HEK293T (cell line): ENCODE data around the gene EXD2.

ENCODE experiments used
- CTCF ChIA-PET: fragments of 350-600 bp; formaldehyde crosslinking; extraction: SDS; loops from one replicate; lab custom pipeline; 2021; ENCODE audit warnings: antibody characterized with exemption, inconsistent platforms; lab: Yijun Ruan, JAX
- POLR2A ChIA-PET: fragments of 350-600 bp; formaldehyde crosslinking; extraction: SDS; loops from one replicate; lab custom pipeline; 2020; ENCODE audit warnings: antibody characterized with exemption, inconsistent platforms; lab: Yijun Ruan, JAX
- DNase-seq: peaks from one replicate; pipeline ENCODE4 v3.0.0; 2012; ENCODE audit warnings: mixed read lengths; ENCODE audit errors: extremely low spot score
- ARNT ChIP-seq: fragments of 450-650 bp; IDR thresholded peaks from 2 replicates; pipeline ENCODE4 v1.6.1; 2017; ENCODE audit warnings: mild to moderate bottlenecking
- BHLHE40 ChIP-seq: fragments of 450-650 bp; IDR thresholded peaks from 2 replicates; pipeline ENCODE4 v1.6.1; 2016; ENCODE audit warnings: mild to moderate bottlenecking, moderate library complexity, borderline replicate concordance
- CTBP1 ChIP-seq: fragments of 450-650 bp; IDR thresholded peaks from 2 replicates; pipeline ENCODE4 v1.6.1; 2016; ENCODE audit warnings: borderline replicate concordance
- ELF4 ChIP-seq: fragments of 450-650 bp; IDR thresholded peaks from 2 replicates; pipeline ENCODE4 v1.6.1; 2017; ENCODE audit warnings: antibody characterized with exemption
- FOXA1 ChIP-seq: fragments of 450-650 bp; IDR thresholded peaks from 2 replicates; pipeline ENCODE4 v1.6.1; 2016; ENCODE audit warnings: mild to moderate bottlenecking
- FOXK2 ChIP-seq: fragments of 450-650 bp; IDR thresholded peaks from 2 replicates; pipeline ENCODE4 v1.6.1; 2016; ENCODE audit warnings: mild to moderate bottlenecking
- FOXM1 ChIP-seq: fragments of 450-650 bp; IDR thresholded peaks from 2 replicates; pipeline ENCODE4 v1.6.1; 2017; ENCODE audit warnings: mild to moderate bottlenecking, borderline replicate concordance
- HDGF ChIP-seq: fragments of 450-650 bp; IDR thresholded peaks from 2 replicates; pipeline ENCODE4 v1.6.1; 2017; ENCODE audit warnings: antibody characterized with exemption, borderline replicate concordance
- L3MBTL2 ChIP-seq: fragments of 450-650 bp; conservative IDR thresholded peaks from 2 replicates; pipeline ENCODE4 v1.6.1; 2016; ENCODE audit warnings: mild to moderate bottlenecking
- LEF1 ChIP-seq: fragments of 450-650 bp; IDR thresholded peaks from 2 replicates; pipeline ENCODE4 v1.6.1; 2017; ENCODE audit warnings: mild to moderate bottlenecking, borderline replicate concordance
- NFRKB ChIP-seq: fragments of 450-650 bp; IDR thresholded peaks from 2 replicates; pipeline ENCODE4 v1.6.1; 2016; ENCODE audit warnings: mild to moderate bottlenecking, moderate library complexity
- PKNOX1 ChIP-seq: fragments of 450-650 bp; IDR thresholded peaks from 2 replicates; pipeline ENCODE4 v1.6.1; 2016
- SP1 ChIP-seq: fragments of 450-650 bp; IDR thresholded peaks from 2 replicates; pipeline ENCODE4 v1.6.1; 2017
- SUZ12 ChIP-seq: fragments of 450-650 bp; IDR thresholded peaks from 2 replicates; pipeline ENCODE4 v1.6.1; 2016; ENCODE audit warnings: mild to moderate bottlenecking
- TARDBP ChIP-seq: fragments of 450-650 bp; IDR thresholded peaks from 2 replicates; pipeline ENCODE4 v1.6.1; 2016
- ZNF384 ChIP-seq: fragments of 450-650 bp; IDR thresholded peaks from 2 replicates; pipeline ENCODE4 v1.6.1; 2016

EXD2 gene

GRCh38 chr14:69226736-69227135, 35.4 kb downstream of the EXD2 start:
- ChIA-PET POLR2A (no interaction called here), CTCF (interaction anchor here (1.0 to 1.1 kb wide), 2 partner anchors 16 to 97 kb away, joined by 3 read pairs; no protein-coding TSS in a partner anchor)
- TF ChIP-seq FOXK2 (no peak), ARNT (no peak), TARDBP (no peak), LEF1 (no peak)
- no peak for DNase-seq

GRCh38 chr14:69231486-69231885, 40.2 kb downstream of the EXD2 start:
- TF ChIP-seq ZNF384 (no peak), SP1 (no peak), NFRKB (no peak), SUZ12 (no peak)
- CTCF ChIA-PET, result no interaction called here
- DNase-seq, result no peak
- POLR2A ChIA-PET, result no interaction called here

GRCh38 chr14:69232388-69232787, 41.1 kb downstream of the EXD2 start:
- ChIA-PET POLR2A (no interaction called here), CTCF (interaction anchor here (1.1 kb wide), 1 partner anchor 103 kb away, joined by 3 read pairs; no protein-coding TSS in a partner anchor)
- DNase-seq, result no peak
- no peak for TF ChIP-seq ELF4
- TF ChIP-seq BHLHE40, result no peak
- no peak for TF ChIP-seq HDGF
- no peak for TF ChIP-seq SP1
- no peak for TF ChIP-seq FOXM1
- TF ChIP-seq SUZ12, result no peak
- no peak for TF ChIP-seq CTBP1
- no peak for TF ChIP-seq NFRKB
- no peak for TF ChIP-seq FOXA1
- no peak for TF ChIP-seq ARNT
- TF ChIP-seq PKNOX1, result no peak
- no peak for TF ChIP-seq FOXK2
- no peak for TF ChIP-seq L3MBTL2
- no peak for TF ChIP-seq LEF1
- TF ChIP-seq ZNF384, result no peak

DNA sequence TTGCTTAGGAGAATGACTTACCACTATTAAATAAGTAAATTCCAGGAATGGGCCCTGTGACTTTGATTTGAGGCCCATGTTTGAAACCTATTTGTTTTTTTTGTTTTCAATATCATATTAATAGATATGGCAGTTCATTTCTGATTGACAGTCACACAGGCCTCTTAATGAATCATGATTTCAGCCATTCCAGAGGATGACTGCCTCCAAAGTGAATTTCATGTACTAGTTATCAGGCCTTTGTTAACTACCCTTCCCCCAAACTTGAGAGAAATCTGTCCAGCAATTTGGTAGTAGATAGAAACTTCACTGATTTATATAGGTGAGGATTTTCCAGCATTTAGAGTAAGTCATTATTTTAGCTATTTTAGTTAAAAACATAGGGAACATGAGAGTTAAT, 42.8 kb downstream of the EXD2 start:
- CTCF ChIA-PET, result interaction anchor here (1.3 kb wide), 1 partner anchor 105 kb away, joined by 3 read pairs; no protein-coding TSS in a partner anchor
- POLR2A ChIA-PET, result no interaction called here
- TF ChIP-seq FOXK2 (no peak), ZNF384 (no peak), ARNT (no peak), SUZ12 (no peak)
- DNase-seq, result no peak

- no peak for DNase-seq
- ChIA-PET CTCF (no interaction called here), POLR2A (no interaction called here)
- no peak for TF ChIP-seq FOXK2
- TF ChIP-seq PKNOX1, result no peak
- no peak for TF ChIP-seq FOXM1
- no peak for TF ChIP-seq ARNT
- no peak for TF ChIP-seq SUZ12
- TF ChIP-seq HDGF, result no peak
- no peak for TF ChIP-seq LEF1
- no peak for TF ChIP-seq NFRKB
- TF ChIP-seq ELF4, result no peak
- no peak for TF ChIP-seq BHLHE40
- no peak for TF ChIP-seq FOXA1
- TF ChIP-seq SP1, result no peak
- no peak for TF ChIP-seq ZNF384
Measured at GRCh38 chr14:69235708-69236107, 44.4 kb downstream of the EXD2 start.

GRCh38 chr14:69237142-69237541, 45.8 kb downstream of the EXD2 start:
- ChIA-PET POLR2A (no interaction called here), CTCF (no interaction called here)
- no peak for DNase-seq
- TF ChIP-seq PKNOX1, result no peak
- no peak for TF ChIP-seq SUZ12
- TF ChIP-seq FOXM1, result no peak
- no peak for TF ChIP-seq SP1
- TF ChIP-seq L3MBTL2, result no peak
- TF ChIP-seq TARDBP, result no peak
- TF ChIP-seq FOXA1, result no peak
- no peak for TF ChIP-seq CTBP1
- no peak for TF ChIP-seq LEF1
- TF ChIP-seq ELF4, result no peak
- no peak for TF ChIP-seq NFRKB
- TF ChIP-seq BHLHE40, result no peak
- TF ChIP-seq FOXK2, result no peak
- no peak for TF ChIP-seq ZNF384
- no peak for TF ChIP-seq ARNT

GRCh38 chr14:69237584-69237983, 46.3 kb downstream of the EXD2 start:
- no peak for DNase-seq
- ChIA-PET POLR2A (no interaction called here), CTCF (no interaction called here)
- TF ChIP-seq FOXM1 (no peak), CTBP1 (no peak), FOXK2 (no peak), SP1 (no peak), L3MBTL2 (no peak), ELF4 (no peak), ZNF384 (no peak)
